SIG-M5 treated with dmso at 0.1 percent for 504 hours (cell line): Measurements from ENCODE around the gene POLRMT.
"Not testable (repeated sequence)": the region's sequence is repeated elsewhere in the genome, so short reads cannot be mapped to it uniquely, and the experiment has no call there.

ENCODE experiments used
- DNase-seq: peaks from one replicate; lab custom pipeline; 2025; ENCODE audit not compliant: unreplicated experiment; lab: John Stamatoyannopoulos, UW

The POLRMT gene

DNA sequence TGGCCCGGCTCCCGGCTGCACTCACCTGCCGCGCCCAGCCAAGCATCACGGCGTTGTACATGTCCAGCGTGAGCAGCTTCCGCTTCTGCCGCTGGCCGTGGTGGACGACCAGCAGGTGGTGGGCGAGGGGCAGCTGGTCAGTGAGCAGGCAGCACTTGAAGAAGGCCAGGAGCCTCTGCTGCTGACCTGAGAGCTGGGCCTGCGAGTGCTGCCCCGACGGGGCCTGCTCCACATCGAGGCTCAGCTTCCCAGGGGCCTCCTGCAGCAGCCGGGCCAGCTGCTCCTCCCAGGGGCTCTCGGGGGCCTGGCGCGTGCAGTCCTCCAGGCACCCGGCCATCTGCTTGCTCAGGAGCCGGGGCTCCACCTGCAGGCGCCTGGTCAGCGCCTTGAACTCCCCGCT lies 3.8 kb downstream of the POLRMT start:
- DNase-seq, result not testable (repeated sequence)

DNA sequence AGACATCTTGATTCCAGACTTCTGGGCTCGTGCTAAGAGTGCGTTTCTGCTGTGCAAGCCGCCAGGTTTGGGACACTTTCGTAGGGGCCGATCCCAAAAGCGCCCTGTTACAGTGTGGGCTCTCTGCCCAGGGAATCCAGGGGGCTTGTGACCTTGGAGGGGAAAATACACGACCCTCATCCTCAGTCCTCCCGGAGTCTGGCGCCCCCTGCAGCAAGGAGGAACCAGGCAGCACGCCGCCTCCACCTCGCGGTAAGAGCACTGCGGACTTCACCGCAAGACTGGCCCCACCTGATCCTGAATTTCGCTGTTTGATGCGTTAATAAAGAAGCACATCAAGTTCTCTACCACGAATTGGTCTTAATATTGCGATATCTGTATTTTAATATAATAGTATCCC lies 5.2 kb downstream of the POLRMT start:
- DNase-seq, result no peak

DNA sequence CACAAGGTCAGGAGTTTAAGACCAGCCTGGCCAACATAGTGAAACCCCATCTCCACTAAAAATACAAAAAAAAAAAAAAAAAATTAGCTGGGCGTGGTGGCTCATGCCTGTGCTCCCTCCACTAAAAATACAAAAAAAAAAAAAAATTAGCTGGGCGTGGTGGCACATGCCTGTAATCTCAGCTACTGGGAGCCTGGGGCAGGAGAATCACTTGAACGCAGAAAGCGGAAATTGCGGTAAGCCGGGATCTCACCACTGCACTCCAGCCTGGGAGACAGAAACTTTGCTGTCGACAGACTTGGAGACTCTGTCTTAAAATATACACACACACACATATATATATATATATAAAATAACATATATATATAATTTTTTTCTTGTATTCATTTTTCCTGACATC lies 6.8 kb downstream of the POLRMT start:
- DNase-seq, result not testable (repeated sequence)

DNA sequence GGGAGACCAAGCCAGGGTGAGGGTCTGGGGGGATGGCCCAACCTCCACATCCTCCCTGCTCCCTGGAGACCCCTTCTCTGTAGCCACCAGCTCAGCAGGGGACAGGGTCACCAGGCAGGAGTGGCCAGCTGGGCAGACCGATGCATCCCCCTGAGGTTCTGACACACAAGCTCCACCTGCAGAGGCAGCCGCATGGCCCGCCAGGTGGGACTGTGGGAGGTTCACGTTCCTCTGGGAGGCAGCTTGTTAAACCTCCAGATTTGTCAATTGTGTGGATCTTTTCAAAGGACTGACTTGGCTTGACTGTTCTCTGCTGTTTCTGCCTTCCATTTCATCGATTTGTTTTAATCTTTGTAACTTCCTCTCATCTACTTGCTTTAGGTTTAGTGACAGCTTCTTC lies 8.1 kb downstream of the POLRMT start:
- no peak for DNase-seq

DNA sequence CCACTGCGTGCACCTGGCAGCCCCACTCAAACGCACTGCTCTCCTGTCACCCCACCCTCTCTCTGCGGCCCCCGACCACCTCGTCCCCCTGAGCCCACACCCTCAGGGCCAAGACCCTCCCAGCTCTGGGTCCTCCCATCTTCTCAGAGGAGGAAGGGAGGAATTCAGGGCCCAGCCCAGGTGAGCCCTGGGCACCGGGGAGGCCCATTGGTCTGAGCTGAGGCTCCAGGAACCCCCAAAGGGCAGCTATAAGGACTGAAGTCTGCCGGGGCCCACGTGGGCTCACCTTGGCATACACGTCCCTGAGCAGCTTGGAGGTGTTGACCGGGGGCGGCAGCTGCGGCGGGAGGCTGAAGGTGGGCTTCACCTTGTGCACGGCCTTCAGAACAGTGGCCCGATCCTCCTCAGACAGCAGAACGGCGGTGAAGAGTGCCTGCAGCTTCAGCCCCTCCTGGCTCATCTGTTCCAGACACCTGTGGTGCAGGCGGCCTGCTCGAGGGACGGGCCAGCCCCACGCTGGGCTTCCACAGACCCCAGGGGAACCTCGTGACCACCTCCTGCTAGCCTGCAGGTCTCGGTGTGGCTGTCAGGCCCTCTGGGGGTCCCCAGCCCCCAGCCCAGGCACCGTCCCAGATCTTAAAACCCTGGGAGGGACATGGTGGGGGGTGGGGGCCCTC lies 8.8 kb downstream of the POLRMT start:
- DNase-seq, result no peak

DNA sequence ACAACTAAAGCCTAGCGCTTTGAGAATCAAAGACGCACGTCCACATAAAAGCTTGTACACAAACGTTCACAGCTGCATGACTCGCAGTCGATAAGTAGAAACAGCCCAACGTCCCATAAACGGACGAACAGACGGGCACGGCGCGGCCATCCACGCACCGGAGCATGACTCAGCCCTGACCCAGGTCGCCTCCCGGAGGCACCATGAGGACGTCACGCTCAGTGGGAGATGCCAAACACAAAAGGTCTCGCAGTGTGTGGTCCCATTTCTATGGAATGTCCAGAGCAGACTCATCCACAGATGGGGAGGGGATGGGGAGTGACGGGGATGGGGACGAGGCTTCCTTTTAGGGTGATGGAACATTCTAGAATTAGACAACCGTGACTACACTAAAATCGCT lies 9.4 kb downstream of the POLRMT start:
- DNase-seq, result no peak

DNA sequence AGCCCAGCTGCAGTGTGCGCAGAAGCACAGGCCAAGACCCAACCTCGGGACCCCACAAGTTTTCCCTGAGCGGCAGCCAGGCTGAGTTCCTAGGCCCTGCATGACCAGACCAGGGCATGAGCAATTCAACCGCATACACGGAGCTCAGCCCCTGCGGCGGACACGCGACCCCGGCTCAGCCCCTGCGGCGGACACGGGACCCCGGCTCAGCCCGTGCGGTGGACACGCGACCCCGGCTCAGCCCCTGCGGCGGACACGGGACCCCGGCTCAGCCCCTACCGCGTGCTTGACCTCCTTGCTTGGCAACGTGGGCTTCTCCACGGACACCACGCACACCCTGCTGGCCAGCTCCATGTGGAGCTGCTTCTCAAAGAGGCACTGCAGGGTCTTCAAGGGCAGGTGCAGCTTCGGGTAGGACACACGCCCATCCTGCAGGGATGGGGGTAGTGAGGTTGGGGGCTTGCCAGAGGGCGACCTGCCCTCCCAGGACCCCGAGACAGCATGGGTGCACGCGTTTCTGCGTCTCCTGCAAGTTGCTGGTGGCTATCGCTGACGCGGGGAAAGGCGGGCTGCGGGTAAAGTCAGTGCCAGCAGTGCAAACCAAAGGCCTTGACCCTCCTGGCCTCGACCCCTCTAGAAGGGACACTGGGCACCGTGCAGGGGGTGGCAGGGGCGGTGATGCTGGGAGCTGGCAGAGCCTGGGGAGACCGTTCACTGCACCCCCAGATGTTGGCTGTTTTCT lies 10.0 kb downstream of the POLRMT start:
- DNase-seq, result no peak

DNA sequence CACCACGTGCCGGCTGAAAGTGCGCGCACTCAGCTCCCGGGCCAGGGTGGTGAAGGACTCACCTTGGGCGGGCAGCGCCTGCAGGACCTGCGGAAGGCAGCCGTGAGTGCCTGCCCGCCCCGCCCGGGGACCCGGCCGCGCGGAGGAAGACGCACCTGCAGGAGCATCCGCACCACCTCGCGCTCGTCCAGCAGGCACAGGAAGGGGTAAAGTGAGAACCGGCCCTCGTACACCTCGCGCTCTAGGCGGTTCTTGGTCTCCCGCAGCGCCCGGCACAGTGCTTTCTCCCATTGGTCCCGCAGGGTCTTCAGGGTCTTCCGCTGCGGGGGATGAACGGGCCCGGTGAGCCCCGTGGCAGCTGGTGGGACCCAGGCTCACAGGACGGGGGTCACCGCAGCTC lies 10.7 kb downstream of the POLRMT start:
- no peak for DNase-seq

DNA sequence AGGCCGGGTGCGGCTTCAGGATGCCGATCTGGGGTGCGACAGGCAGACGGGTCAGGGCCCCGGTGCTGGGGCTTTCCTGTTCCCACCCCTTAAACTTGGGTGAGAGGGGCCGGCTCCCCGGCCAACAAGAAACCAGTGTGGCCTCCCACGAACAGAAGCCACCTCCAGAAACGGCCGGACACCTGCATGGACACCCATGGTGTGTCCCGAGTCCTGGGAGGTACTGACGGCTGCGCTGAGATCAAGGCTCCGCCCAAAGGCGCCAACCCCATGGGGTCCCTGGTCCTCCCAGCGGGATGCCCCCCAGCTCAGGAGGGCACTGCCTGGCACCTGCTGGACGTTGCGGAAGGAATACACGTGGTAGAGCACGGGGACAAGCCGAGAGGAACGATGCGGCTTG lies 11.5 kb downstream of the POLRMT start:
- DNase-seq, result no peak

DNA sequence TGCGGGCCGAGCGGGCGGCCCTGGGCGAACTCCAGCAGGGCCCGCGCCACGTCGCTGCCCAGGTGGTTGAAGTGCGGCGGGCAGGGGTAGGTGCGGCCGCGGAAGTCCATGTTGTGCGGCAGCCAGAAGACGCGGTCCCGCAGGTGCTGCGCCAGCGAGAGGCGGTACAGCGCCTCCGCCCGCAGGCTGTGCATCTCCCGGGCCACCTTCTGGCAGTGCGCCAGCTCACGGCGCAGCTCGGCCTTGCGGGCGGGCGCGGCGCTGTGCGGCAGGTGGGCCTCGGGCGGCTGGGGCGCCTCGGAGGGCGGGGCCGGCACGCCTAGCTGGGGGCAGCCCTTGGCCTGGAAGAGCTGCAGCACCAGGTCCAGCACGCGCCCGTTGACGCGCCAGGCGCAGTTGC lies 12.1 kb downstream of the POLRMT start:
- not testable (repeated sequence) for DNase-seq

DNA sequence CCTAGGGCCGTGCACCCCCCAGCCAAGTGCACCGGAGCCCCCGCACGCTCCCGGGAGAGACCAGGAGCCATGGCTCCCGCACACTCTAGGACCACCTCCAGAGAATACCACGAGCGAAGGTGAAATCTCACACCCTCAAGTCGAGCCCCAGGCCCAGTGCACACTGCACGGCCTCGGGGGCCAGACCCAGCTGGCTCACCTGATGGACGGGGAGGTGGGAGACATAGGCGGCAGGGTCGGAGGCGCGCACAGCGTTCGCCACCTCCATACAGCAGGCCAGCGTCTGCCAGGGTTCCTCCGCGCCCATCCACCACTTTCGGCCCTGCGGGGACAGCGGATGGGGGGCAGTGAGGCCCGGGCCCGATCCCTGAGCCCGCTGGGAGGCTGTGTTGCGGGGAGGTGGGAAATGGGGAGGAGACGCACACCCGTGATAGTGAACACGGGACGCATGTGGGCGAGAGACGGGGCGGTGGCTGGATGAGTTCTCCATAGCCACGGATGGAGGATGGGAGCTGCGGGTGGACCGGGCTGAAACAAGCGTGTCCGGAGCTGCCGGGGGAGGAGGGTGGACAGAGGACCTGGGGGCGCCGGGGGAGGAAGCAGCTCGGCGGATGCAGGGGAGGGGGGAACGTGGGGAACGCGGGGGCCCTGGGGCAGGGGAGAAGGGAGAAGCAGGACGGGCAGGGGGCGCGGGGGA lies 13.0 kb downstream of the POLRMT start:
- DNase-seq, result no peak

DNA sequence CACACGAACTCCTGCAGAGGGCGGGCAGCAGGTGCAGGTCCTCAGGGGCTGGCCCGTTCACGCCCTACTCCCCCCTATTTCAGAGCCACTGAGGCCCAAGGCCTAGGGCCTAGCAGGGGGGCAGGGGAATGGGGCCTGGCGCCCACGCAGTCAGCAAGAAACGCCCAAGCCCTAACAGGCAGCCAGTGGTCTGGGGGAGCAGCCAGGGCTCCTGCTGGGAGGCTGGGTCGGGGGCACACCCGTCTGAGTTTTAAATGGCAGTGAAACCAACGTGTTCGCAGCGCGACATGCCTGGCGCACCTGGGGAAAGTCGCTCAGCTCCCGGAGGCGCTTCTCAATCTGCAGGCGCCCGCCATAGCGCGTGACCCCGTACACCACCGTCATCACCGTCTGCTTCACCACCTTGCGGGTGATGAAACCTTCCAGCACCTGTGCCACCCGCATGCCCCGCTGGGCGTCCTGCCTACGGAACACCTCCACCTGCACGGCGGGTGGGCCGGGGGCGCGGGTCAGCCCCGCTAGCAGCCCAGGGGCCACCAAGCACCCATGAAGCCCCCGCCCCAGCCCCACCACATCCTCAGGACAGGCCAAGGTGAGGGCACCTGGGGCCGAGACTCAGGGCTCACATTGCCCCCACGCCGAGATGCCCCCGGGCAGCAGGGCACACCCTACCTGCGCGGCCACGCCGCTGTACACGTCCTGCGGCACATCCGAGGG lies 13.9 kb downstream of the POLRMT start:
- no peak for DNase-seq

DNA sequence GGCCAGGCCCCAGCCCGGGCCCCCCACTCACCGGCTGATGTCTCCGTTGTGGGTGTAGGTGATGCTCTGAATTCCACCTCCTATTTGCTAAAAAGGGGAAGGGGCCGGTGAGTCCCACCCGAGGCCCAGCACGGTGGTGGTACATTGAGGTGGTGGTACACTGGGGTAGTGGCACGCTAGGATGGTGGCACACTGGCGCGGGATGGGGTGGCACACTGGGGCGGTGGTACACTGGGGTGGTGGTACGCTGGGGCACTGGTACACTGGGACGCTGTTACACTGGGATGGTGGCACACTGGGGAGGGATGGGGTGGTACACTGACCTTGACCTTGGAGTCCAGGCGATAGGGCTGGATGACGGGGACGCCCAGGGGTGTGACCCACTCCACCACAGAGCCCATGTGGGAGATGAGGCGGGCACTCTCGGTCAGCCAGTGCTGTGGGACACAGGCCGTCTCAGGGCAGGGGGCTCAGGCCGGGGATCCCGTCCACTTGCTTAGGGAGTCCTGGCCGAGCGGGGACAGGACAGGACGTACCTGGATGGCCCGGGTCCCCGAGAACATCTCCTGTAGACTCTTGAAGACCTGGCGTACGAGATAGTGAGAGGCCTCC lies 14.6 kb downstream of the POLRMT start:
- DNase-seq, result no peak

DNA sequence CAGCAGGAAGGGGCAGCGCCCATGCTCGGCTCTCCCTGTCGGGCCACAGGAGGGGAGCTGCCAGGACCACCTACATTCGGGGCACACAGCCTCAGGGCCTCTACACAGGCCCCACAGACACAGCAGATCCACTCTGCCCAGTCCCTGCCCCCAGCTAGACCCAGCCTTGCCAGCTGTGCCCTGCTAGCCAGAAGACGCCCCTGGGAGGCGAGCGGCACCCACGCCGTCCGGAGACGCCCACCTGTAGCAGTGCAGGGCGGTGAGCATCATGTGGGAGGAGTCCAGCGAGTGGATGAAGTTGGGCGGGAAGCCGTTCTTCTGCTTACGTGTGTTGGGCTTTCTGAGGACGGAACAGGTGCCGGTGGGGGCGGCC lies 15.1 kb downstream of the POLRMT start:
- no peak for DNase-seq

DNA sequence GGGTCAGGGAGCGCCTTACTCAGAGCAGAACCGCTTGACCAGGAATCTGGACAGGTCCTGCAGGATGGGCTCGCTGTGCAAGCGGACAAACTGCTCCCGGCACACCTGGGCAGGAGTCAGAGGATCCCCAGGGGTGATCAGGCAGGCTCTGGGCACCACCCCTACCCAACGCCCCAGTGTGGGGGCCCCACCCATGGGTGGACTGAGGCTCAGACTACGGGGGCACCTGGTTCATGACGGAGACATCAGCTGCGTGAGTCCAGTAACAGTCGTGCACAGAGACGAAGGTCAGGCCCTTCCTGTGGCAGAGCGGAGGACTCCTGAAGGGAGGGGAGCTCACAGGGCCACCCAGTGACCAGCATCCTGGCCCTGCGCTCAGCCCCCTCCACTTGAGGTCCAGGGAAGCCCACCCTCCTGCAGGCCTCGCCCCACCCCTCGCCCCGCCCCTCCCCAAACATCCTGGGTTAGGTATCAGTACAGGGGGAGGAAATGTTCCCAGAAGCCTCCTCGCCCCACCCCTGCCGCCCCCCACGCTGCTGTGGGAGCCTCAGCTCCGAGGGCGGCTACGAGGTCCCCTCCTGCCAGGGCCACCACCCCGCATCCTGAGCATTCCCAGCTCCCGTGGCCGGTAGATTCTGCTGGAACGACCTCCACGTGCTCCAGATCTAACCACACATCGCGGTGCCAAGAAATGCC lies 15.6 kb downstream of the POLRMT start:
- DNase-seq, result no peak

DNA sequence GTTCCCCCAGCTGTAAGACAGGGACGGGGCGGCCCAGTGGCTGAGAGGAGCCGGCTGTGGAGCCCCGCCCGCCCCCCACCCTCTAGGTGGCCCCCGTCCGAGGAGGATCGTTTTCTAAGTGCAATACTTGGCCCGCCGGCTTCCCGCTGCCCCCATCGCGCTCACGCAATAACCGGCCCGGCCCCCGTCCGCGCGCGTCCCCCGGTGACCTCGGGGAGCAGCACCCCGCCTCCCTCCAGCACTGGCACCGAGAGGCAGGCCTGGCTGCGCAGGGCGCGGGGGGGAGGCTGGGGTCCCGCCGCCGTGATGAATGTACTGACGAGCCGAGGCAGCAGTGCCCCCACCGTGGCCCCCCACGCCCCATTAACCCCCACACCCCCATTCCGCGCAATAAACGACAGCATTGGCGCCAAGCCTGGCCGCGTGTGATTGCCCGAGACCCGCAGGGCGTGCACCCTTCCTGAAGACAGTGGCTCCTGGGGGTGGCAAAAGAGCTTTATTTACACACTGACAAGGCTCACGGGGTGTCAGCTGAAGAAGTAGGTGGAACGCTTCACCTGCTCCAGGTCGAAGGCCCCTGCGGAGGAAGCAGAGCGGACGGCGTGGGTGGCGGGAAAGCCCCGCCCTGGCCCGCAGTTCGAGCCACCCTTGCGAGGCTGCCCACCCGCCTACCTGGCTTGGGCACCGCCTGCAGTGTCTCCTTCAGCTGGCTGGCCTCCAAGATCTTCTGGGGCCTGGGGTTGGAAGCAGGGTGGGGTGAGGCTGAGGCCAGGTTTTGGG lies 16.4 kb downstream of the POLRMT start:
- no peak for DNase-seq

DNA sequence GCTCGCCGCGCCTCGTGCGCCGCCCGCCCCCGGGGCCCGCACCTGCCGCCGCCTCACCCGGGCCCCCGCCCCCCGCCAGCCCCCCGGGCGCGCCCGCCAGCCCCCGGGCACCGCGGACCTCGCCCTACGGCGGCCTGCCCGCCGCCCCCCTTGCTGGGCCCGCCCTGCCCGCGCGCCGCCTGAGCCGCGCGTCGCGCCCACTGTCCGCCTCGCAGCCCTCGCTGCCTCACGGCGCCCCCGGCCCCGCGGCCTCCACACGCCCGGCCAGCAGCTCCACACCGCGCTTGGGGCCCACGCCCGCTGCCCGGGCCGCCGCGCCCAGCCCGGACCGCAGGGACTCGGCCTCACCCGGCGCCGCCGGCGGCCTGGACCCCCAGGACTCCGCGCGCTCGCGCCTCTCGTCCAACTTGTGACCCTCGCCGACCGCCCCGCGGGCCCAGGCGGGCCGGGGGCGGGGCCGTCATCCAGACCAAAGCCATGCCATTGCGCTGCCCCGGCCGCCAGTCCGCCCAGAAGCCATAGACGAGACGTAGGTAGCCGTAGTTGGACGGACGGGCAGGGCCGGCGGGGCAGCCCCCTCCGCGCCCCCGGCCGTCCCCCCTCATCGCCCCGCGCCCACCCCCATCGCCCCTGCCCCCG lies 17.2 kb downstream of the POLRMT start:
- no peak for DNase-seq

DNA sequence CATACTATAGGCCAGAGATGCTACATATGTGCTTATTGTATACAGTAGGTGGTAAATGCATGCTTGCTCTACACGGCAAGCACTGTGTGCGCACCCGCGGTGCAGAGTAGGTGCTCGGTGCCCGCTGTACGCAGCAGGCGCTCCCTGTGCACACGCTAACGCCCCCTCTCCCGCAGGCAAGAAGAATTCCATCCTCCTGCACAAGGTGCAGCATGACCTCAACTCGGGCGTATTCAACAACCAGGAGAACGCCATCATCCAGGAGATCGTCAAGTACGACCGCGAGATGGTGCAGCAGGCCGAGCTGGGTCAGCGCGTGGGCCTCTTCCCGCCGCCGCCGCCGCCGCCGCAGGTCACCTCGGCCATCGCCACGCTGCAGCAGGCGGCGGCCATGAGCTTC lies 17.7 kb downstream of the POLRMT start:
- no peak for DNase-seq
